ENCODE data around the gene HS6ST3. TPM values are rescaled to one million over a fixed set of nuclear protein-coding genes. Genes with fewer than 3 reads are reported as not detected.

HS6ST3 gene
- total RNA-seq, 4 donors from 2014 or later = 0.04 to 0.59 (median 0.57) TPM; not detected in 1

DNA sequence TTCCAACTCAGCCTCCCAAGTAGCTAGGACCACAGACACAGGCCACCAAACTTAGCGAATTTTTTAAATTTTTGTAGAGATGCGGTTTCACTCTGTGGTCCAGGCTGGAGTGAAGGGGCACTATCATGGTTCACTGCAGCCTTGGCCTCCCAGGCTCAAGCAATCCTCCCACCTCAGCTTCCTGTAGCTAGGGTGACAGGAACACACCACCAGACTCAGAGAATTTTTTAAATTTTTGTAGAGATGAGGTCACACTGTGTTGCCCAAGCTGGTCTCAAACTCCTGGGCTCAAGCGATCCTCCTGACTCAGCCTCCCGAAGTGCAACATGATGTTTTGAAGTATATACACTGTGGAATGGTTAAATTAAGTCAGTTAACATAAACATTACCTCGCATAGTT lies 640.8 kb downstream of the HS6ST3 start:
- Histone ChIP-seq H3K27me3 (no peaks in the 10 kb centered on the region), H3K9me3 (peaks cover 0 to 4% (median 0%) of the 10 kb centered on the region in 3 donors), H3K4me1 (no peaks in the 10 kb centered on the region), H3K27ac (no peak overlapping the region), H3K4me3 (no peak overlapping the region), H3K36me3 (no peaks in the 10 kb centered on the region)
- 79 to 89% methylated on average over 5 of the region's 5 CpGs for WGBS, 2 donors
- DNase-seq = no peak
- TF ChIP-seq, protein P1, sequence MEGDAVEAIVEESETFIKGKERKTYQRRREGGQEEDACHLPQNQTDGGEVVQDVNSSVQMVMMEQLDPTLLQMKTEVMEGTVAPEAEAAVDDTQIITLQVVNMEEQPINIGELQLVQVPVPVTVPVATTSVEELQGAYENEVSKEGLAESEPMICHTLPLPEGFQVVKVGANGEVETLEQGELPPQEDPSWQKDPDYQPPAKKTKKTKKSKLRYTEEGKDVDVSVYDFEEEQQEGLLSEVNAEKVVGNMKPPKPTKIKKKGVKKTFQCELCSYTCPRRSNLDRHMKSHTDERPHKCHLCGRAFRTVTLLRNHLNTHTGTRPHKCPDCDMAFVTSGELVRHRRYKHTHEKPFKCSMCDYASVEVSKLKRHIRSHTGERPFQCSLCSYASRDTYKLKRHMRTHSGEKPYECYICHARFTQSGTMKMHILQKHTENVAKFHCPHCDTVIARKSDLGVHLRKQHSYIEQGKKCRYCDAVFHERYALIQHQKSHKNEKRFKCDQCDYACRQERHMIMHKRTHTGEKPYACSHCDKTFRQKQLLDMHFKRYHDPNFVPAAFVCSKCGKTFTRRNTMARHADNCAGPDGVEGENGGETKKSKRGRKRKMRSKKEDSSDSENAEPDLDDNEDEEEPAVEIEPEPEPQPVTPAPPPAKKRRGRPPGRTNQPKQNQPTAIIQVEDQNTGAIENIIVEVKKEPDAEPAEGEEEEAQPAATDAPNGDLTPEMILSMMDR (IDR thresholded peaks at IDR 0.05) = no peak
- no peak for TF ChIP-seq POLR2A (IDR thresholded peaks at IDR 0.05)
- intact Hi-C loops (cut with DNase I) = no loop called here

DNA sequence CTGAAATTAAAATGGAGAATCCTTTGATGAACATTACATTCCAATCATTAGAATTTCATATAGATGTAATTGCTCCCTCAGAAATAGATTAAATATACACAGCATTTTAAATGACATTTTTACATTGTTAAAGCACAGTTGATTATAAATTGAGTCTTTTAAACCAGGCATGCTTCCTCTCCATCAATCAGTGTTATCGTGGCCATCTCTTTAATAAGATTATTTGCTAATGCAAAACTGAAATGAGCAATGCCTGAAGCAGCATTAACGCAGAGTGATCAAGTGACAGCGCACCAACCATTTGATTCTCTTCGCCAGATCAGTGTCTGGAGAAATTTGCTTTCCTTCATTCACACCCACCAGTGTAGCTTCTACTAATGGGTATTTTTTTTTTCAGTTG lies 644.6 kb downstream of the HS6ST3 start:
- whole genome bisulfite sequencing, 2 donors = 83% methylated on average over 4 of the region's 4 CpGs
- TF ChIP-seq POLR2A (IDR thresholded peaks at IDR 0.05) = no peak
- TF ChIP-seq, protein P1 (IDR thresholded peaks at IDR 0.05) = no peak
- intact Hi-C loops (cut with DNase I) = no loop called here
- no peaks in the 10 kb centered on the region for H3K27me3 ChIP-seq
- no peaks in the 10 kb centered on the region for H3K4me1 ChIP-seq
- H3K27ac ChIP-seq = no peak overlapping the region
- no peaks in the 10 kb centered on the region for H3K9me3 ChIP-seq
- no peak for DNase-seq
- H3K4me3 ChIP-seq = no peak overlapping the region
- no peaks in the 10 kb centered on the region for H3K36me3 ChIP-seq

DNA sequence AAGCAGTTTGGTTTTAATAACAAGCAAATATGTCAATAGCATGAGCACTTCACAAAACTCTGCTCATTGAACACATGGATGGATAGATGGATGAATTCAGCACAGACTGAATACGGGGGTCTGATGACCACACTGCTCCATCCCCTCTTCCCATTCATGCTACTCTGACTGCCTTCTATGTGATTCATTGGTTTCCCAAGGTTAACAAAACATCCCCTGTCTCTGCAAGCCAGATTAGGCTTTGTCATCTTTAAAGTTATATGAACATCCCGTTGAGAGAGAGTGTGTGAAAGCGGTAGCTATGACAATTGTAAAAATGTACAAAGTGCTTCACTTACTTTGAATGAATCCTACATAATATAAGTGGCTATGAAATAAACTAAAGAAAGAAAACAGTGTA lies 651.9 kb downstream of the HS6ST3 start:
- Histone ChIP-seq H3K9me3 (no peaks in the 10 kb centered on the region), H3K27me3 (no peaks in the 10 kb centered on the region), H3K27ac (no peak overlapping the region), H3K36me3 (no peaks in the 10 kb centered on the region), H3K4me3 (no peak overlapping the region), H3K4me1 (no peaks in the 10 kb centered on the region)
- DNase-seq = no peak
- intact Hi-C loops (cut with DNase I) = no loop called here
- TF ChIP-seq POLR2A (IDR thresholded peaks at IDR 0.05) = no peak
- TF ChIP-seq, protein P1 (IDR thresholded peaks at IDR 0.05) = no peak
- 76 to 79% methylated on average over 3 of the region's 3 CpGs for WGBS, 2 donors

DNA sequence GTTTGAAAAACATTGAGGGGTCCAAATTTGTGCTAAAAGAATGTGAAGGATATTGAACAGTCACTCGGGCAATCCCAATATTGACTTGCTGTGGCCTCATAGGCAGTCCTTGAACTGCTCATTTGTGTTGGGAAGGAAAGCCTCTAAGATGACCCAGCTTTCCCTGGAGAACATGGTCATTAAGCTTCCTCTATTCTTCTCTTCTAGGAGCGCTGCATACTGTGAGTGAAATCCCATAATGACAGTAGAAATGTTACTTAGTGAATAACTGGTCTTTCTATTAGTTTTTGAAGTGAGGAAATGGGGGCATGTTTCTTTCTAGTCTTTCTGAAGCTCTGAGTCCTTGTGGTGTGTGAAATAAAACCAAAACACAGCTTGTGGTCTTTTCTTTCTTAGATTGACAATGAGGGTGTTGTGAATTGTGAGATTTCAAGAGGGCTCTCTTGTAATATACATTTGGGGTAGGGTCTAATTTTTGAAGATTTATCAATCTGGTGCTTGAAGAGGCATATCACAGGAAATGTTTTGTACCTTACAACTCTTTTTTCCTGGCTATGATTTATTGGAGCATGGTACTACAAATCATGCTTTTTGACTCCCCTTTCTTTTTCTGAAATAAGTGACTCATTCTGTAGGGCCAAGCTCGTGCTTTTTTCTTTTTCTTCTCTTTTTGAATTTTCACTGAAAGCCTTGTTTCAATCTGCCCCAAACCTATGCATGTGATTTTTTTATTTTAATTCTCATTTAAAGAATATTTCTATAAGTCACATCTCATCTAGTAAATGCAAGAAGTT lies 653.6 kb downstream of the HS6ST3 start:
- no peaks in the 10 kb centered on the region for H3K36me3 ChIP-seq
- H3K27me3 ChIP-seq = no peaks in the 10 kb centered on the region
- intact Hi-C loops (cut with DNase I) = no loop called here
- no peaks in the 10 kb centered on the region for H3K9me3 ChIP-seq
- H3K4me3 ChIP-seq = no peak overlapping the region
- DNase-seq = no peak
- TF ChIP-seq, protein P1 (IDR thresholded peaks at IDR 0.05) = no peak
- no peak for TF ChIP-seq POLR2A (IDR thresholded peaks at IDR 0.05)
- no peaks in the 10 kb centered on the region for H3K4me1 ChIP-seq
- WGBS, 2 donors = 46 to 51% methylated on average over 3 of the region's 3 CpGs
- no peak overlapping the region for H3K27ac ChIP-seq

DNA sequence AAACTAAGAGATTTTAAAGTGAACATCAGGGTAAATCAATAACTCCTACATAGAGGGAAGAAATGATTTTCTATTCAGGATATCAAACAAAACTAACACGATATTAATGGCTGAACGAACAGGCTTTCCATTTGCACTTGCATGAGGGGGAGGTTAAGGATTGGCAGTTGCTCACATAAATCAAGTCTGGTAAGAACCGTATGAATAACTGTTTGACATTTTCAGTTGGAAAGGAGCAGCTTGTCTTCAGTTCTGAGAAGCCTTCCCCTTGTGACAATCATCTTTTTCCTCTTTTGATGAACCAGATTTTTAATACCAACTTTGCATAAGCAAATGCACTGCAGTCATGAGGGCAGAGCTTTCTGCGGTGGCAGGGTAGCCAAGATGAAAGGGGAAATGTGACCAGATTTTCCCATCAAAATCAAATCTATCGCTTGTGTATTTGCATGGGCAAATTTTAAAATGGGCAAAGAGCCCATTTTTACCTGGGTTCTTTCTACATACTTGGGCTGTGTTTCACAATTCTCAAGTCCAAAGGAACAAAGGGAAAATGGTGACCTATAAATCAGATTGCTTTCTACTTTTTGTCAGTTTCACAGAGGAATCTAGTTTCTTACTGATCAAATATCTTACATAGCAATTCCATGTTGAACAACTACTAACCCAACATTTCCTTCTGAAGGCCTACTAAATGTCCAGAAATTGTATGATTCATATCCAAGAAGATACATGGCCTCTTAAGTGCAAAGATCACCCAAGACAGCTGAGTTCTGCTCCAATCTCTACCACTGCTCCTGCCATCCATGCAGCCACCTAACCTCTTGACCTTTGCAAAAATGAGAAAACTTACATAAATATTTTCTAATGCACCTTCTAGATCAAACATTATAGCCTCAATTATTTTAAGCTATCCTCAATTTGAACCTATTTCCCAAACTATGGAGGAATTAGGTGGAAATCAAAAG lies 654.7 kb downstream of the HS6ST3 start:
- no peak overlapping the region for H3K27ac ChIP-seq
- H3K4me3 ChIP-seq = no peak overlapping the region
- no peaks in the 10 kb centered on the region for H3K36me3 ChIP-seq
- intact Hi-C loops (cut with DNase I) = no loop called here
- TF ChIP-seq, protein P1 (IDR thresholded peaks at IDR 0.05) = no peak
- TF ChIP-seq POLR2A (IDR thresholded peaks at IDR 0.05) = no peak
- no peaks in the 10 kb centered on the region for H3K9me3 ChIP-seq
- 60 to 73% methylated on average over 5 of the region's 5 CpGs for WGBS, 2 donors
- DNase-seq = no peak
- no peaks in the 10 kb centered on the region for H3K27me3 ChIP-seq
- H3K4me1 ChIP-seq = no peaks in the 10 kb centered on the region
